Measurements from ENCODE around the gene MREG.

Gene MREG, protein sequence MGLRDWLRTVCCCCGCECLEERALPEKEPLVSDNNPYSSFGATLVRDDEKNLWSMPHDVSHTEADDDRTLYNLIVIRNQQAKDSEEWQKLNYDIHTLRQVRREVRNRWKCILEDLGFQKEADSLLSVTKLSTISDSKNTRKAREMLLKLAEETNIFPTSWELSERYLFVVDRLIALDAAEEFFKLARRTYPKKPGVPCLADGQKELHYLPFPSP
- total RNA-seq = 9.1 to 14.4 (median 12.1) reads per million in 4 experiments

DNA sequence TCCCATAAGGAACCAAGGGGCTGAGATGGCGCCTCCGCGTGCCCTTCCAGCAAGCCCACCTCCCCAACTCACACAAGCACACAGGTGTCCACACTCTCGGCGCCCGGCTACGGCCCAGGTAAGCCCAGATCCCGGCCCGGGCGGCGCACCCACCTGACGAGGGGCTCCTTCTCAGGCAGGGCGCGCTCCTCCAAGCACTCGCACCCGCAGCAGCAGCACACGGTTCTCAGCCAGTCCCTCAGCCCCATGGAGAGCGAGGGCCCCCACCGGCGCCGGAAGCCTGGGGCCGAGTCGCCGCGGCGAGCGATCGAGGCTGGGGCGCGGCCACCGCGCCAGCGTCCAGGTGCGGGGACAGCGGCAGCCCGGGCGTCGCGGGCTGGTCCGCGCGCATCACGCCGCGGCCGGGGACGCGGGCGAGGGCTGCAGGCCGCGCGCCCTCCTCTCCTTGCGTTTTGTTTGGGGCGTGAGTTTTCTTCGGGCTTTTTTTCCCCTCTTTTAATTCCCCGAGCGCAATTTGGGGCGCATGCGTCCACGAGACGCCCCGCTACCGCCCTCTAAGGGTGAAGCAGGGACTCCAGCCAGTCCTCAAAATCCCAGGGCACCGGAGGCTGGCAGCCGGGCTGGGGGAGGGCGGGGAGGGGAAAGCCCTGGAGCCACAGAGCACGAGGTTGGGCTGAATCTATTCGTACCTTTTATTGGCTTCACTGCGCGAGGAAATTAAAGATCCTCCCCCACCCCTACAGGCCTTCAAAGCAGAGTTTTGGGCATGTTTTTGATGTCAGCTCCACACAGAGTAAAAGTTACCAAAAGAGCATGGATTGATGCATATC is at the start of gene MREG:
TSS of gene MREG (minus strand) at position 472 of the 830 bp plus-strand sequence. CDS start at position 248, 224 bp downstream.
- DNase-seq = peak; percentile 79

DNA sequence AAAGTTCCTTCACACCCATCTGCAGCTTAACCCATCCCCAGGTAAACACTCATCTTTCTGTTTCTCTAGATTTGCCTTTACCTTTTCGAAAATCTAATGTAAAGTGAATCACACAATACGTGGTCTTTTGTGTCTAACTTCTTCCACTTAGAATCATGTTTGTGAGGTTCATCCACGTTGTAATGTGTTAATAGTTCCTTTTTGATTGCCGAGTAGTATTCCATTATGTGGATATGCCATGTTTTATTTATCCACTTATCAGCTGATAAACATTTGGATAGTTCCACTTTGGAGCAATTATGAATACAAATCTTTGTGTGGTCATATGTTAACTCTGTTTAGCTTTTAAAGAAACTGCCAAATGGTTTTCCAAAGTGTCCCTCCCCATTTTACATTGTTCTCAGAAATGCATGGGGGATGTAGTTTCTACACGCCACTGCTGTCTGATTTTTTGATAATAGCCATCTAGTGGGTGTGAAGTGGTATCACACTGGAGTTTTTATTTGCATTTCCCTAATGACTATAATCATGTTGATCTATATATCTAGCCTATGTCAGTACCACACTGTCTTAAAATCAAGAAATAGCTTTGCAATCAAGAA is 46.0 kb upstream of the MREG start:
- no peak for DNase-seq

DNA sequence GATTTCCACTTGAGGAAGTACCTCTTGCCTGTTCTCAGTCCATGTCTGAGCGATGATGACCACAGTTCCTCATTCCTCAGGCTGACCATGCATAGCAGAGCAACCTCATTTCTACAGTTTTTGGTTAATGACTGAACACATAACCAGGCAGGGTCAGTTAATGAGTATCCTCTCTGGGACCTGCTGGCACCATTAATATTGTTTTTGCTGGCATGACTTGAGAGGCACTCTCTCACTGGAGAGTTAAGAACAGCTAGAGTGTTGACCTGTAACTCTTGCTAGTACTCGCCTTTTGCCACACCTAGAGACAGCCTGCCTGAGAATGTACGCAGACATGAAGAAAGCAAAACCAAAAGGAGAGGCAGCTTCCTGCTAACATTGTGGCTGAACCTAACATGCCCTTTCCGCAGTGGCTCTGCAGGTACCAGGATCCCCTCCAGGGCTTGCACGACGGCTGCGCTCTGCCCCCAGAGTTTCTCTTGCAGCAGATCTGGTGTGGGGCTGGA is 44.4 kb upstream of the MREG start:
- no peak for DNase-seq

DNA sequence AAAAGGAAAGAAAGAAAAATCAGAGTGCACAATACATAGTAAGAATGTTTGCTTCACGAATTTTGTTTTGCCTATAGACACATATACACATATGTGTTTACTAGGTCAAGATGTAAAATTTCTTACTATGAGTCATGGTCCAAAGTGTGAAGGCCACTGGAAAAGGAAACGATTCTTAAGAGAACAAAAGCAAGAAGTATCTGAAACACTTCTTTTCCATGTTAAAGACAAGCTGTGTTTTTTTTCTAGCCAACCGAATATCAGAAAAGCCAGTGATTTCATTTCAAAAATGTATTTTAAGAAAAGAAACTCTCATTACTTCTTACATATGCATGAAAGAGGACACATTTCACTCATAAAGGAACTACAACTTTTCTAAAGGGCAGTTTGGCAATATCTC is 43.4 kb upstream of the MREG start:
- DNase-seq = no peak

DNA sequence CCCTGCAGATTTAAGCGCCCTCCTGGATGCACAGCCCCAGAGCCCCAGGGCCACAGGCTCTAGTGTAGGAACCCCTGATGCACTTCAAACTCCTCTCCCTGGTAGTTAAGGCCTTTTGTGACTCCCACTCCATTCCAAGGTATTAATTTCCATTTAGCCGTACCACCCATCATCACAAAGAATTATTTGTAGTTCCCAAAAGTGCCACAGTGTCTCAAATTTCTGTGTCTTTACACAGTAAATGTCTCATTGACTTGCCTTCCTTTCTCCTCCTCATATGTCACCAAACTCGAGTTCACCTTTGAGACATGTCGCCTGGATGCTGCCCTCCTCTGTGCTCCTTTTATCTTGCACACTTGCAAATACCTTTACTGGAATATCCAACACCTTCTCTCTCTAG is 42.3 kb upstream of the MREG start:
- no peak for DNase-seq

DNA sequence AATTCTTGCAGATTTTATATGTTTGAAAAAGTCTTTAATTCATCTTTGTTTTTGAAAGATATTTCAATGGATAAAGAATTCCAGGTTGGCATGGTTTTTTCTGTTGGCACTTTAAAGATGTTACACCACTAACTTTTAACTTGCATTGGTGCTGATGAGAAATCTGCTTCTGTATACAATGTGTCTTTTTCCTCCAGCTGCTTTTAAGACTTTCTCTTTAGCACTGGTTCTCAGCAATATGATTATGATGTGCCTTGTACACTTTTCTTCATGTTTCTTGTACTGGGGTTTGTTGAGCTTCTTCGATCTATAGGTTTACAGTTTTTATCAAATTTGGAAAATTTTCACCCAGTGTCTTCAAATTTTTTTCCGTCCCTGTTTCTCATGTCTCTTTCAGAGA is 39.1 kb upstream of the MREG start:
- DNase-seq = no peak

DNA sequence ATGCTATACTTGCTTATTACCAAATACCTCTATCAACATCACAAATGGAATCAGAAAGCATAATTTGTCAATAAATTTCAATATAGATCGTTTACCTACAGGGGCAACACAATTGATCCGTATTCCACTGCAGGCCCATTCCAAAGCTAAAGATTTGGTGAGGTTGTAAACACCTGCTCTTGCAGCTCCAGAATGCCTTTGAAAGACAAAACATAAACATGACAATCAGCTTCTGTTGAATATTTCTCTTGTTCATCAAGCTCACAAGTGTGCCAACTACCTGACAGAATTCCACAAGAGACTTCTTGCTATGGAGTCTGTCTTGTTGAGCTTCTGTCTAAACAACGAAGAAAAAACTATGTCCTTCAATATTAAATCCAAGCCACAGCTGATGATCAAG is 38.0 kb upstream of the MREG start:
- DNase-seq = no peak

DNA sequence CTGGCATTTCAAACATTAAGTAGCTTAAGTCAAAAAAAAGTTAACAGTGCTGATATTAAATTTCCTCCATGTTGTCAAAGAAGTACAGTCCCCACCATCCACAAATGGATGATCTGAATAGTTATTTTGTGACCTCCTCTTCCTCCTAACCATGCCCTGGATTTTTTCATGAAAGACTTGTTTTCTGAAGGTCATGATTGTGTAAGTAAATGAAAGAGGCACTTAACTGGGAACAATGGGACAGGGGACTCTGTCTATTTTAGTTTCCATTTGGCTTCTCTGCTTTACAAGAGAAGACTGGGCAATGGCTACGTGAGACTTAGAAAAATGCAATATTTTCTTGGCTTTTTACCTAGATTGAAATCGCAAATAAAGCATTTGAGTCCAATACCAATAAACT is 36.1 kb upstream of the MREG start:
- DNase-seq = no peak

DNA sequence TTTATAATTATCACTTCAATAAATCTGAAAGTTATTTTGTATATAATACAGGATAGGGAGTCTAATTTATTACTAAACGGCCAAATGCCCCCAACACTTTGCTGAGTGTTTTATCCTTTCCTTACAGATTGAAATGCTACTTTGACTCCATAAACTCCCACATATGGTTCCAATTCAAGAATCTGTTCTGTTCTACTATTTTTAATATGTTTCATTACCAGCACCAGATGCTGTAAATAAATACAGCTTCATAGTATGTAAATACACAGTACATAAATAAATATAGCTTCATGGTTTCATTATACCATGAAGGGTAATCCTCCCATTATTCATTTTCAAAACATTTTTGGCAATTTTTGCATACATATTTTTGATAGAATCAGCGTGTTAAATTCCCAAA is 34.0 kb upstream of the MREG start:
- no peak for DNase-seq

DNA sequence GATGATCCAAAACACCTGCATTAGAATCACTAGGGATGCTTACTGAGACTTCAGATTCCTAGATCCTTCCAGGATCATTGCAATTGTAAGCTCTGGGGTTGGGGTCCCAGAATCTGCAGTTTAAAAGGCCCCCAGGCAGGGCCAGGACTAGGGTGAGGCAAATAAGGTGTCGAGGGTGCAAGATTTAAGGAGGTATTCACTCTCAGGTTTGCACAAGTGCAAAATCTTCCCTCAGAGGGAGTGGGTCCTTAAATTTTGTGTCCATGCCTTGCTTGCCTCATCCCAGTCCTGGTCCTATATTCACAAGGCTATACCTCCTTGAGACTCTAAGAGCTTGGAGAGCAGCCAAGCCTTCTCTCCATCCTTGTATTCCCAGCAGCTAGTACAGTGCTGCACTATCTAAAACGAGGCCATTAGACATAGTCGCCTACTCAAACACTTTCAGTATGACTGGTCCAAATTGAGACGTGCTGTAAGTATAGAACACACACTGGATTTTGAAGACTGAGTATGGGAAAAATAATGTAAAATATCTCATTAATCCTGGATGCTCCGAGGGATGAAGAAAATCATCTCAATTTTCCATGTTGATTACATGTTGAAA is 31.6 kb upstream of the MREG start:
- DNase-seq = no peak

DNA sequence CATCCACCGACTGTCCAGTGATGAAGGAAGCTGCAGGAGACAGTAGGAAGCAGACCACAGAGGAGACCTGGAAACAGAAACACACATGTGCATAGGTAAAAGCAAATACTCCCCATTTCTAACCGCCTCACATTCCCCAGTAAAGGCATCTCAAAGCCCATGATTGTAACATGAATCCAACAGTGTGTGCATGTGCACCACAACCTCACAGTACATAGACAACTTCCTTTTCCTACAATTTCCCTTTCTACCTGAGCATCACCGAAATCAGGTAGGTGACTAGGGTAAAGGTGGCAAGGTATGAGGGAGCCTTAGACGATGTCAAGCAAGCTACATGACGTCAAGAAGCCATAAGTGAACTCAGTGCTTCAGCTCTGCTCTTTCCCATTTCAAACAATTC is 30.6 kb upstream of the MREG start:
- no peak for DNase-seq

DNA sequence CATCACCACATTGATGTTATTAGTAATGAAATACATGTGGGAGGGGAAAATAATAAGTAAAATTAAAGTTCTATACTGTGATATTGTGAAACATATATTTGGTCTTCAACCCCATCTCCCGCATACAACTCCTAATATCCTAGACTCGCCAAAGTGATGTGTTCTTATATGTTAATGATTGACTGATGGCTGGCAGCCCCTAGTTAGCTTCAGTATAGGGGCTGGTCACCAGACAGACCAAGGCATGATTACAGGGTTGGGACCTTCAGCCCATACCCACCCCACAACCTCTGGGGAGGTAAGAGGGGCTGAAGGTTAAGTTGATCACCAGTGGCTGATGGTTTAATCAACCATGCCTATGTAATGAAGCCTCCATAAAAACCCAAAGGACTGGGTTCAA is 28.1 kb upstream of the MREG start:
- no peak for DNase-seq

DNA sequence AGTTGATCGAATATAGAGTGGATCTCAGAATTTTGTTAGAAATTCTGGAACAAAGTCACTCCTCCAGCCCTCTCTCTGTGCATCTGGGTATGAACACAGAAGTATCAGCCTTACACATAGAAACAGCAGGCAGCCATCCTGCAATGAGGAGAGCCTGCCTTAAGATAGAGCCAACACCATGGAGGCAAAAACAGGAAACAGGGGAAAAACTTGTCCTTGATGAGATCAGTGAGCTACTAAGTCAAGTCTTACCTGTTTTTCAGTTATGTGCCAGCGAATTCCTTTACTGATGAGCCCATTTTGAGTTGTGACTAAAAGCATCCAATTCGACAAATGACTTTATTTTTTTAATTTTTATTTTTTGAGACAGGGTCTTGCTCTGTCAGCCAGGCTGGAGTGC is 26.6 kb upstream of the MREG start:
- no peak for DNase-seq

DNA sequence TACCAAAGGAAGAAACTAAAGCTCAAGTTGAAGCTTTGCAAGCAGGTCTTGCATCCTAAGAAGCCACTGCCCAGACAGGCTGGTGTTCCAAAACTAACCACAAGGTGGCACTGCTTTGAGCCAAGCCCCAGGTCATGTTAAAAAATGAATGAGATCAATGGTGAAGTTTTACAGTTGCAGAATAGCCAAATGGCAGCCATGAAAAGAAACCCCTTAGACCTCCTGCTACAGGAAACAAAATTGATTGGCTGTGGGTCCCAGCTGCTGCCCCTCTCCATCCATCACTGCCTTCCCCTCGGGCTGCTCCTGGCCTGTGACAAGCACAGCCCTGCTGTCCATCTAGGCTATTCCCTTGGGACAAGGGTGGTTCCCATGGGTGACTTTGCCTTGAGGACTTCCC is 20.7 kb upstream of the MREG start:
- peak; percentile 55 for DNase-seq

DNA sequence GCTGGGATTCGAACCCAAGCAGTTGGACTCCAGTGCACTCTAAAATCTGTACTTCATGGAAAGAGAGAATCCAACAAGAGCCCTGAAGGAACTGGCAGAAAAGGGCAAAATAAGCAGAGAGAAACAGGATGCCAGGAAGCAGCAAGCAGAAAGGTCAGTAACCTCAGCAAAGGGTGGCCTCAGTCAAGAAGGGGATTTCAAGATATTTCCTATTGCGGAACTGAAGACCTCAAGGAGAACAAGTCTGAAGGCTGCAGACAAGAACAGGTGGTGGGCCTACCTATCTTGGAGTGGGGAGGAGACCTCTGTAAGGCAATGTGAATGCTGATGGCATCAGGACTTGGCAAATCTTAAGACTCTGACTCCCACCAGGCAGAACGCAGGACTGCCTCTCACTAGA is 20.1 kb upstream of the MREG start:
- DNase-seq = no peak

DNA sequence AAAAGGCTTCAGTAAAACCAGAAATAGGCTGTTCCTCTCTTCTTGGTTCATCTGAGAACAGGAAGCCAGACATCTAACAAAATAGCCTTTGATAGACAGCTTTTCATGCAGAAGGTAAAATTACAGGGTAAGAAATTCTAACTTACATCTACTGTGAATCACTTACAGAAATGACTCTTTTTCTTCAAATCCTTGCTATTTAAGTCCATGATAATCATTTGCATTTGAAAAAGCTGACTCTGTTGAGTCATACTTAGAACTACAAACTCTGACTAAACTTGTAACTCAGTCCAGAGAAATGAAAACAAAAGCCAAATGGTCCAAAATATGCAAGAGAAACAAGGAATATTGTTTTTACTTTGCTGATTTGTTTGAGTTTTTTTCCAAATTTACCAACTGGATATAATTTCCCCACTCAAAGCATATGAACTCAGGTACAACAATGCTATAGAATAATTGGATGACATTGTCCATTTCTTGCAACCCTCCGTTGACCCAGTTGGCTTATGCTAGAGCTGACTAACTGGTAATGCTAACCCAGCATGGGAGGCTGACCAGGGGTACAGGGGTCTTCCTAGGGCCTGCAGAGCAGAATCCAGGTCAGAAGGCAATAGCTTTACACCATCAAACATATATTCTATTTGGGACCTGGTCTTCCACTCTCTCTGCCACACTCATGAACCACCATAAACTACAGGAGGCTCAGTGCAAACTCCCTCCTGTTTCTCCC is 18.8 kb upstream of the MREG start:
- no peak for DNase-seq

DNA sequence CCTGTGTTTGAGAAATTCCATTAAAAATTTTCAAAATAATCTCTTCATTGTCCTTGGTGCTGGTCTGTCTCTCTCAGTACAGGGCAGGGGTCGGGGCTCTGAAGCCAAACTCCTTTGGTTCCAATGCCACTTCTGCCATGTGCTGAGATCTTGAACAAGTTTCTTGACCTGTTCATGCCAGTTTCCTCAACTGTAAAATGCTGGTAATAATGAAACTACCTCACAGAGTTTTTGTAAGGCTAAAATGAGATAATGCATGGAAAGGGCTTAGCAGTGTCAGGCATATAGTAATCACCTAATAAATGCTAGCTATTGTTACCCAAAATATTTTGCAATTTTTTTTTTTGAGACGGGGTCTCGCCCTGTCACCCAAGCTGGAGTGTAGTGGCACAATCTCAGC is 16.9 kb upstream of the MREG start:
- no peak for DNase-seq

DNA sequence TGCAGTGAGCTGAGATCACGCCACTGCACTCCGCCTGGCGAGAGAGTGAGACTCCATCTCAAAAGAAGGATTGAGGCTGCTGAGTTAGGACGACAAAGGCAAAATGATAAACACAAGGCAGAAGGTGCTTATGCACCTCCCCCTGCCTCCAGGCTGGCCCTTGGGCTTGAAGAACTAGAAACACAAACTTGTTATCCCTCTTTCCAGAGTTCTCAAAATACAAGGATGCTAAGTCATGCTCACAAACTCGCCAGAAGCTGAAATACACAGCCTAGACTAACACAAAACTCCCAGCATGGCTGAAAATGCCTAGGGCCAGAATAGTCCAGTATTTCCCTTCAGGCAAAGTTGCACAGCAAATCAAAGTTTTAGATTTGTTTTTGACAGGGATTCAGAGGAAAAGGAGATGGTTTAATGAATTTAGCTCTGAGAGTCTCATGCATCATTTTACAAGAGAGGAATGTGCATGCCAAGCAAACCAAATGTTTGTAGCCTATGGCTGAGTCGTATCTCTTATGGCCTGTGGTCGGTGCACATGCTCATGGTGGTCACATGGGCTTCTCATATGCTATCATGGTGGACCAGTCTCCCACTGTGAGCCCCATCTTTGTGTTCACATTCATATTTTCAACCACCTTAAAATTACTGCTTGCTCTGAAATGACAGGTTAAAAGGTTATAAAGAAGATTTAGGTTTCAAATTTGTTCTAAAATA is 16.2 kb upstream of the MREG start:
- DNase-seq = no peak

DNA sequence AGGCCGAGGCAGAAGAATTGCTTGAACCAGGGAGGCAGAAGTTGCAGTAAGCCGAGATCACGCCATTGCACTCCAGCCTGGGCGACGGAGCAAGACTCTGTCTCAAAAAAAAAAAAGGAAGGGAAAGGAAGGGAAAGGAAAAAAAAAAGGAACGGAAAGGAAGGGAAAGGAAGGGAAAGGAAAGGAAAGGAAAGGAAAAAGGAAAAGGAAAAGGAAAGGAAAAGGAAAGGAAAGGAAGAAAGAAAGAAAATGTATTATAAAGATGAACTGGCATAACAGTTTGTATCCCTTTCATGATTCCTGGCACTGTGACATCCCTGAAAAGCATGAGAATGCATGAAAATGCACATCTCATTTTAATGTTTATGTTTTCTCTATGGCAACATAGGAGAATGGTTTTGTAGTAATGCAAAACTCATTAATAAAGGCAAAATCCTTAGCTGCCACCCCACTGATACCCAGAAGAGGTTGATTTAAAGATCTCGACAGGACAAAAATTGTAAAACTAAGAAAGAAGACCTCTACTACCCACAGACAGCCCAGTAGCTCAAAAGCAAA is 11.5 kb upstream of the MREG start:
- no peak for DNase-seq

DNA sequence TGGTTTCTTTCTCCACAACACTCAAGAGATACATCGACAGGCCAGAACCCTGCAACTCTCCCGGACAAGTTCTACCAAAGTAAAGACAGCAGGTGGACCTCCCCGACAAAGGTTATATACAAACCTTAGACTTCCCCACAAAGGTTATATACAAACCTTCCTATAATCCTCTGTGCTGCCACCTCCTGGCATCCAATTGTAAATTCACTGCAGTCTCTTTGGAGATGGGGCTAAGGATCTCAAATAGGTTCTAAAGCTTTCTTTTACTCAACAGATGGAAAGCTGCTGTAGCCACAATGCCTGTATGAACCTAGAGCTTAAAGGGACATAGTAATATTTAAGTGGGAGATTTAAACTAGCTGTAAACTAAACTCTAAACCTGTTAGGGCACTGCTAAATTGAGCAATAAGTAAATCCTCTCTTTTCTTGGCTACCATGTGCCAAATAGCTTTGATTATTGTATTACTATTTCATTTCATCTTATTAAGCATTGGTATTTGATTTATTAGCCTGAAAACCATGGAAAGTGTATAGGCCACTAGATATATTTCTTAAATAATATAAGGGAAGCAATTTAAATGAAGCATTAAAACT is 9.8 kb upstream of the MREG start:
- DNase-seq = no peak
